ENCODE data around the gene PCBP3. TPM values are rescaled to one million over a fixed set of nuclear protein-coding genes. Genes with fewer than 3 reads are reported as not detected.

Gene PCBP3
- polyA plus RNA-seq, 1 donor from 2014 or later: 1.4 TPM

- H3K36me3 Mint-ChIP-seq: no peaks in the 10 kb centered on the region
- peak overlapping the region in 1 of 4 donors; percentile 79 for H3K4me3 Mint-ChIP-seq
- H3K4me1 Mint-ChIP-seq: peaks cover 0 to 2% (median 0%) of the 10 kb centered on the region in 3 donors
- H3K27ac Mint-ChIP-seq: no peak overlapping the region
- peaks cover 0 to 3% (median 0%) of the 10 kb centered on the region in 3 donors for H3K9me3 Mint-ChIP-seq
- H3K27me3 Mint-ChIP-seq: peaks cover 19% of the 10 kb centered on the region
Measured at GRCh38 chr21:45979651-45980050, 336.1 kb downstream of the PCBP3 start.

GRCh38 chr21:45980271-45980670 lies 336.7 kb downstream of the PCBP3 start:
- H3K4me3 Mint-ChIP-seq: no peak overlapping the region
- H3K4me1 Mint-ChIP-seq: peaks cover 0 to 2% (median 0%) of the 10 kb centered on the region in 3 donors

GRCh38 chr21:45980697-45981096 lies 337.2 kb downstream of the PCBP3 start:
- H3K27me3 Mint-ChIP-seq: peaks cover 12% of the 10 kb centered on the region
- H3K4me3 Mint-ChIP-seq: no peak overlapping the region
- no peak overlapping the region for H3K27ac Mint-ChIP-seq
- H3K36me3 Mint-ChIP-seq: no peaks in the 10 kb centered on the region
- H3K4me1 Mint-ChIP-seq: peaks cover 0 to 2% (median 0%) of the 10 kb centered on the region in 3 donors
- peaks cover 0 to 9% (median 2%) of the 10 kb centered on the region in 3 donors for H3K9me3 Mint-ChIP-seq

More at GRCh38 chr21:45980271-45980670, 336.7 kb downstream of the PCBP3 start:
- peaks cover 17% of the 10 kb centered on the region for H3K27me3 Mint-ChIP-seq
- peaks cover 0 to 9% (median 2%) of the 10 kb centered on the region in 3 donors for H3K9me3 Mint-ChIP-seq
- no peaks in the 10 kb centered on the region for H3K36me3 Mint-ChIP-seq
- no peak overlapping the region for H3K27ac Mint-ChIP-seq

GRCh38 chr21:45981151-45982091 lies 337.9 kb downstream of the PCBP3 start, which contains the start of gene COL6A1:
TSS of gene COL6A1 (plus strand) at chr21:45981770. CDS start at chr21:45981851, 81 bp downstream.
- H3K27ac Mint-ChIP-seq: no peak within 1 kb of the TSS

GRCh38 chr21:45982092-45982757 lies 338.7 kb downstream of the PCBP3 start:
- Mint-ChIP-seq H3K9me3 (peaks cover 0 to 9% (median 2%) of the 10 kb centered on the region in 3 donors), H3K36me3 (no peaks in the 10 kb centered on the region), H3K4me3 (peak overlapping the region in 1 of 4 donors; percentile 28), H3K4me1 (peaks cover 0 to 3% (median 0%) of the 10 kb centered on the region in 3 donors), H3K27ac (no peak overlapping the region), H3K27me3 (peaks cover 9% of the 10 kb centered on the region)

More at GRCh38 chr21:45981151-45982091, 337.9 kb downstream of the PCBP3 start, which contains the start of gene COL6A1:
- Mint-ChIP-seq H3K27me3 (peaks cover 9% of the 10 kb centered on the region), H3K9me3 (peaks cover 0 to 9% (median 2%) of the 10 kb centered on the region in 3 donors), H3K36me3 (no peaks in the 10 kb centered on the region), H3K4me3 (peak within 1 kb of the TSS in 1 of 4 donors; percentile 28), H3K4me1 (peaks cover 0 to 2% (median 0%) of the 10 kb centered on the region in 3 donors)

GRCh38 chr21:45982758-45983648 lies 339.5 kb downstream of the PCBP3 start:
- Mint-ChIP-seq H3K4me3 (no peak overlapping the region), H3K4me1 (peaks cover 0 to 4% (median 0%) of the 10 kb centered on the region in 3 donors), H3K9me3 (peaks cover 0 to 9% (median 2%) of the 10 kb centered on the region in 3 donors), H3K27ac (no peak overlapping the region), H3K27me3 (peaks cover 9% of the 10 kb centered on the region), H3K36me3 (no peaks in the 10 kb centered on the region)

- Mint-ChIP-seq H3K27me3 (peaks cover 7% of the 10 kb centered on the region), H3K4me1 (peaks cover 0 to 4% (median 0%) of the 10 kb centered on the region in 3 donors), H3K9me3 (peaks cover 0 to 9% (median 2%) of the 10 kb centered on the region in 3 donors), H3K4me3 (no peak overlapping the region), H3K27ac (no peak overlapping the region), H3K36me3 (no peaks in the 10 kb centered on the region)
Measured at GRCh38 chr21:45983649-45983965, 340.1 kb downstream of the PCBP3 start.

GRCh38 chr21:45983981-45984551 lies 340.5 kb downstream of the PCBP3 start:
- Mint-ChIP-seq H3K9me3 (peaks cover 0 to 9% (median 2%) of the 10 kb centered on the region in 3 donors), H3K36me3 (no peaks in the 10 kb centered on the region), H3K4me1 (peaks cover 0 to 4% (median 0%) of the 10 kb centered on the region in 3 donors), H3K4me3 (no peak overlapping the region), H3K27ac (no peak overlapping the region), H3K27me3 (peaks cover 5% of the 10 kb centered on the region)

GRCh38 chr21:45984584-45985095 lies 341.1 kb downstream of the PCBP3 start:
- H3K9me3 Mint-ChIP-seq: peaks cover 0 to 9% (median 2%) of the 10 kb centered on the region in 3 donors
- no peak overlapping the region for H3K27ac Mint-ChIP-seq
- H3K4me1 Mint-ChIP-seq: peaks cover 0 to 4% (median 0%) of the 10 kb centered on the region in 3 donors
- H3K4me3 Mint-ChIP-seq: peak overlapping the region in 2 of 4 donors; percentile 24 to 87
- H3K27me3 Mint-ChIP-seq: peaks cover 2% of the 10 kb centered on the region
- no peaks in the 10 kb centered on the region for H3K36me3 Mint-ChIP-seq

GRCh38 chr21:45985471-45986315 lies 342.2 kb downstream of the PCBP3 start:
- Mint-ChIP-seq H3K4me3 (no peak overlapping the region), H3K4me1 (peaks cover 0 to 4% (median 0%) of the 10 kb centered on the region in 3 donors), H3K36me3 (no peaks in the 10 kb centered on the region), H3K27me3 (peaks cover 2% of the 10 kb centered on the region), H3K9me3 (peaks cover 0 to 9% (median 2%) of the 10 kb centered on the region in 3 donors), H3K27ac (peak overlapping the region in 1 of 3 donors; percentile 39)

GRCh38 chr21:45986316-45987051 lies 343.0 kb downstream of the PCBP3 start:
- H3K4me3 Mint-ChIP-seq: no peak overlapping the region
- H3K36me3 Mint-ChIP-seq: no peaks in the 10 kb centered on the region
- H3K27me3 Mint-ChIP-seq: peaks cover 2% of the 10 kb centered on the region
- H3K4me1 Mint-ChIP-seq: peaks cover 0 to 4% (median 0%) of the 10 kb centered on the region in 3 donors
- peaks cover 0 to 9% (median 2%) of the 10 kb centered on the region in 3 donors for H3K9me3 Mint-ChIP-seq
- peak overlapping the region in 1 of 3 donors; percentile 39 for H3K27ac Mint-ChIP-seq

- H3K27ac Mint-ChIP-seq: no peak overlapping the region
- H3K36me3 Mint-ChIP-seq: no peaks in the 10 kb centered on the region
- H3K9me3 Mint-ChIP-seq: peaks cover 0 to 9% (median 2%) of the 10 kb centered on the region in 3 donors
- peaks cover 0 to 4% (median 0%) of the 10 kb centered on the region in 3 donors for H3K4me1 Mint-ChIP-seq
- no peak overlapping the region for H3K4me3 Mint-ChIP-seq
- H3K27me3 Mint-ChIP-seq: peaks cover under 1% of the 10 kb centered on the region
Measured at GRCh38 chr21:45987121-45987711, 343.7 kb downstream of the PCBP3 start.
